PC-9 (cell line): Measurements from ENCODE around the gene C3orf18. TPM values are rescaled to one million over a fixed set of nuclear protein-coding genes. Genes with fewer than 3 reads are reported as not detected.

Experiments used
- BruUV-seq: library from RNA; stranded (reverse); fragments of 400-500 nt; replicated peaks from 2 replicates; lab custom pipeline; 2021; lab: Mats Ljungman, UMichigan
- CTCF ChIA-PET: fragments of 300-600 bp; sonication (Branson Sonifier 250); formaldehyde crosslinking; loops from one replicate; lab custom pipeline; 2022; ENCODE audit warnings: antibody characterized with exemption; lab: Charles Lee
- POLR2A ChIA-PET: fragments of 300-600 bp; sonication (Branson Sonifier 250); formaldehyde crosslinking; loops from one replicate; lab custom pipeline; 2022; ENCODE audit warnings: antibody characterized with exemption; ENCODE audit not compliant: unreplicated experiment; lab: Charles Lee
- DNase-seq, 2 experiments: peaks; one replicate each; pipeline versions ENCODE4 v3.0.0 to v3.0.0-alpha.2; 2015 to 2022; ENCODE audit warnings: mixed read lengths in 1 of 2
- H2AFZ ChIP-seq: fragments of 200-600 bp; sonication (generic); 2 replicates; pipeline ENCODE4 v1.8.1; 2017; ENCODE audit warnings: antibody characterized with exemption
- H3F3A ChIP-seq: fragments of 200-600 bp; sonication (generic); 2 replicates; pipeline ENCODE4 v1.8.1; 2017; ENCODE audit warnings: antibody characterized with exemption, mild to moderate bottlenecking, low read depth; ENCODE audit not compliant: insufficient read depth
- H3K27ac ChIP-seq: fragments of 200-600 bp; sonication (generic); 2 replicates; pipeline ENCODE4 v1.6.1; 2016; ENCODE audit warnings: mixed run types
- H3K27me3 ChIP-seq: fragments of 200-600 bp; sonication (generic); 2 replicates; pipeline ENCODE4 v1.6.1; 2016; ENCODE audit warnings: low read depth, mixed run types; ENCODE audit not compliant: insufficient read depth
- H3K36me3 ChIP-seq: fragments of 200-600 bp; sonication (generic); 2 replicates; pipeline ENCODE4 v1.6.1; 2016; ENCODE audit warnings: low read depth, mixed run types
- H3K4me1 ChIP-seq: fragments of 200-600 bp; sonication (generic); replicated peaks from 2 replicates; pipeline ENCODE4 v1.6.1; 2016; ENCODE audit warnings: mixed run types; ENCODE audit not compliant: insufficient read depth
- H3K4me2 ChIP-seq: fragments of 200-600 bp; sonication (generic); 2 replicates; pipeline ENCODE4 v1.6.1; 2017; ENCODE audit warnings: mixed run types
- H3K4me3 ChIP-seq: fragments of 200-600 bp; sonication (generic); 2 replicates; pipeline ENCODE4 v1.6.1; 2016; ENCODE audit warnings: mixed run types
- H3K79me2 ChIP-seq: fragments of 200-600 bp; sonication (generic); 2 replicates; pipeline ENCODE4 v1.6.1; 2017; ENCODE audit warnings: low read depth, mixed run types
- H3K9me2 ChIP-seq: fragments of 200-600 bp; sonication (generic); 2 replicates; pipeline ENCODE4 v1.8.1; 2017; ENCODE audit warnings: mild to moderate bottlenecking; ENCODE audit not compliant: insufficient read depth
- H3K9me3 ChIP-seq: fragments of 200-600 bp; sonication (generic); 2 replicates; pipeline ENCODE4 v1.8.1; 2016; ENCODE audit warnings: low read depth; ENCODE audit not compliant: insufficient read depth
- H4K20me1 ChIP-seq: fragments of 200-600 bp; sonication (generic); 2 replicates; pipeline ENCODE4 v1.8.1; 2017; ENCODE audit not compliant: insufficient read depth
- EZH2 ChIP-seq: fragments of 200-600 bp; sonication (generic); IDR thresholded peaks from 2 replicates; pipeline ENCODE4 v1.8.0; 2017; ENCODE audit warnings: antibody characterized with exemption, low read depth
- intact Hi-C: fragments of 100-400 bp; cut with micrococcal nuclease; formaldehyde crosslinking; loops from one replicate; pipeline ENCODE4 v1.10.0; 2022; ENCODE audit not compliant: unreplicated experiment
- total RNA-seq: library from RNA; stranded (reverse); gene quantifications from 2 replicates; pipeline ENCODE4 v1.2.3, GENCODE V29; 2021
- TF ChIP-seq, protein P1 (sequence below): fragments of 200-600 bp; sonication (generic); conservative IDR thresholded peaks from 2 replicates; pipeline ENCODE4 v1.6.1; 2017; ENCODE audit warnings: mixed run types, antibody characterized with exemption, mild to moderate bottlenecking, moderate library complexity

Gene C3orf18
- total RNA-seq, 1 experiment from 2014 or later = 7.5 TPM

DNA sequence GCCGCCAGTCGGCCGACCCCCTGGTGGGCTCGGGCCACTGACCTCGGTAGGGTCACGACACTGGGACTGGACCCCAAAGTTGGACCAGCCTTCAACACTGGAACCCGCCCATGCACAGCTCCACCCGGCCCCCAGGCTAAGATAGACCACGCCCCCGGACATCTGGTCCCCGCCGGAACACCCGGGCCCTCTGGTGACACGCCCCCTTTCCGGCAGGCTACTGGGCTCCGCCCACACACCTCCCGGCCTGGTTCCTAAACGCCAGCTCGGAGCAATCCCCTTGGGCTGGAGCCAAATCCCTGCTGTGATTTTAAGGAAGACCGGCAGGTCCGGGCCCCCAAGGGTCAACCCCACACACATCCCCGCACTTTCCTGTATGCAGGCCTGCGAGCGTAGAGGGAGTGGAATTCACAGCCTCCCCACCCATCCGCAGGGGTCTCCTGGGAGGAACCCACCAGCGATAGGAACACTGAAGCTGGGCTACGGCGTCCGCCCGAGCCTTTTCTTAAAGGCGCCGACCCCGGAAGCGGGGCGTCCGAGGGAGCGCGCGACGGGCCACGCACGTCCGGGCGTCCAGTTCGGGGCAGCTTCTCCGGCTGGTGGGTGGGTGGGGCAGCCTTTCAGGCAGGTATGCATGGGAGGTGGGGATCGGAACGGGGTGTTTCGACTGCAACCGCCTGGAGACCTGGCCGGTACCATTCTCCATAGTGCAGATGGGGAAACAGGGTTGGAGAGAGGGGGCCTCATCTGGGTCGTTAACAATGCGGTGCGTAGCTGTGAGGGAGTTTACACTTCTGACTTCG is 1.6 kb upstream of the C3orf18 start, which contains the start of gene HEMK1:
TSS of gene HEMK1 (plus strand) at position 576 of the 803 bp plus-strand sequence. CDS start 1,583 bp downstream, outside the sequence.
- Histone ChIP-seq H3K27ac (0 out of 2 replicates have a peak within 1 kb of the TSS, but pooled peaks have one; percentile 24), H3K36me3 (no peaks in the 10 kb centered on the region), H3K9me2 (no peaks in the 10 kb centered on the region), H3K27me3 (no peaks in the 10 kb centered on the region), H3F3A (peaks cover 10% of the 10 kb centered on the region; the same call in 1 of the 2 replicates), H4K20me1 (no peaks in the 10 kb centered on the region), H3K9me3 (no peaks in the 10 kb centered on the region), H3K4me1 (peaks cover 13% of the 10 kb centered on the region), H2AFZ (peak within 1 kb of the TSS; percentile 89), H3K4me3 (peak within 1 kb of the TSS; percentile 94), H3K79me2 (peaks cover 11% of the 10 kb centered on the region; the same call in 1 of the 2 replicates), H3K4me2 (peak within 1 kb of the TSS; percentile 88)
- BruUV-seq = no TSS peak
- ChIA-PET CTCF (interaction anchor here (0.6 to 1.0 kb wide), 4 partner anchors 32 to 270 kb away, joined by 3 to 9 read pairs (median 4); partner anchors contain the start of genes HYAL3, MAPKAPK3 and NAA80), POLR2A (interaction anchor here (0.6 to 1.0 kb wide), 10 partner anchors 22 to 930 kb away, joined by 3 to 10 read pairs (median 5); partner anchors contain the start of genes CYB561D2, MANF and NPRL2)
- DNase-seq = peak; percentile 82 to 96
- intact Hi-C loops = loop anchor here (1.0 kb wide), 1 partner anchor 816 kb away; the partner anchor contains the start of gene MANF
- TF ChIP-seq EZH2 = no peak
- TF ChIP-seq, protein P1, sequence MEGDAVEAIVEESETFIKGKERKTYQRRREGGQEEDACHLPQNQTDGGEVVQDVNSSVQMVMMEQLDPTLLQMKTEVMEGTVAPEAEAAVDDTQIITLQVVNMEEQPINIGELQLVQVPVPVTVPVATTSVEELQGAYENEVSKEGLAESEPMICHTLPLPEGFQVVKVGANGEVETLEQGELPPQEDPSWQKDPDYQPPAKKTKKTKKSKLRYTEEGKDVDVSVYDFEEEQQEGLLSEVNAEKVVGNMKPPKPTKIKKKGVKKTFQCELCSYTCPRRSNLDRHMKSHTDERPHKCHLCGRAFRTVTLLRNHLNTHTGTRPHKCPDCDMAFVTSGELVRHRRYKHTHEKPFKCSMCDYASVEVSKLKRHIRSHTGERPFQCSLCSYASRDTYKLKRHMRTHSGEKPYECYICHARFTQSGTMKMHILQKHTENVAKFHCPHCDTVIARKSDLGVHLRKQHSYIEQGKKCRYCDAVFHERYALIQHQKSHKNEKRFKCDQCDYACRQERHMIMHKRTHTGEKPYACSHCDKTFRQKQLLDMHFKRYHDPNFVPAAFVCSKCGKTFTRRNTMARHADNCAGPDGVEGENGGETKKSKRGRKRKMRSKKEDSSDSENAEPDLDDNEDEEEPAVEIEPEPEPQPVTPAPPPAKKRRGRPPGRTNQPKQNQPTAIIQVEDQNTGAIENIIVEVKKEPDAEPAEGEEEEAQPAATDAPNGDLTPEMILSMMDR = no peak

DNA sequence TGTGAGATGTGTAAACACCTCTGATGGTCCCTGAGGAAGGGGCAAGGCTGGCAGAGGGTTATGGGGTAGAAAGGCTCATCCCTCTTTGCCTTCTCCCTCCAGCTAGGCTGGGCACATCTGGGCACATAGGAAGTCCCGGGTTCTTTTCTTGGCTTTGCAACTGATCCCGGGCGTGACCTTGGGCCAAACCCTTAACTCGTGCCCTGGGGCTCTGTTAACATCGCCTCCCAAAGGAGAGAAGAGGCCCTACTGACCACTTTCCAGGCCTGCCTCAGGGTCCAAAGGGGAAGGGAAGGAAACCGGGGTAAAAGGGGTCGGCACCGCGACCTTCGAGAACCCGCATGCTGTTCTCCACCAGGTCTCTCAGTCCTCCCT is 549 bp downstream of the C3orf18 start:
- DNase-seq = no peak
- Histone ChIP-seq H3F3A (peaks cover 10% of the 10 kb centered on the region; the same call in 1 of the 2 replicates), H3K27me3 (no peaks in the 10 kb centered on the region), H3K9me2 (no peaks in the 10 kb centered on the region), H4K20me1 (no peaks in the 10 kb centered on the region), H3K4me3 (peak overlapping the region; percentile 51; the same call in 1 of the 2 replicates), H3K36me3 (no peaks in the 10 kb centered on the region), H3K4me1 (peaks cover 13% of the 10 kb centered on the region), H3K27ac (no peak overlapping the region), H2AFZ (peak overlapping the region; percentile 77), H3K79me2 (peaks cover 11% of the 10 kb centered on the region; the same call in 1 of the 2 replicates), H3K9me3 (no peaks in the 10 kb centered on the region), H3K4me2 (peak overlapping the region; percentile 88)
- TF ChIP-seq, protein P1 = no peak
- TF ChIP-seq EZH2 = no peak
- ChIA-PET POLR2A (interaction anchor here (0.6 to 0.7 kb wide), 2 partner anchors 44 to 375 kb away, joined by 5 to 6 read pairs; partner anchors contain the start of gene CISH), CTCF (interaction anchor here (0.6 kb wide), 1 partner anchor 340 kb away, joined by 8 read pairs; no protein-coding TSS in a partner anchor)
- intact Hi-C loops = no loop called here
- no TSS peak for BruUV-seq

DNA sequence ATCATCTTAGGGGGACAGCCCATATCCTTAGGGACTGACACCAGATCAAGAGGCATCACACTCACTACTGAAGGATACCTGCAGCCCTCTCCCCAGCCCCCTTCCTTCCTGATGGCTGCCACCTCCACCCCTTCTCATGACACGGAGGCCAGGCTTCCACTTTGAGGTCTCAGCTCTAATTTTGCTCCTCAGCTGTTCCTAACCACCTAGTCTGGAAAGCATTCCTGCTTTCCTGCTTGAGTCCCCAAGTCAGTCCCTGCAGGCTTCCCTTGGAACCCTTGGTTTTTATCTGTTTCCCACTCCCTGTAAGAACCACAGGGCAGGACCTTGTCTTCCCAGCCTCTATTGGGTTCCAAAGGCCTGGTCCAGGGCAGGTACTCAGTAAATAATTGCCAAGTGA is 3.2 kb downstream of the C3orf18 start:
- ChIA-PET CTCF (no interaction called here), POLR2A (no interaction called here)
- Histone ChIP-seq H3K27me3 (no peaks in the 10 kb centered on the region), H3K4me2 (no peak overlapping the region), H3K9me3 (no peaks in the 10 kb centered on the region), H4K20me1 (no peaks in the 10 kb centered on the region), H3K9me2 (no peaks in the 10 kb centered on the region), H2AFZ (no peak overlapping the region), H3K4me3 (no peak overlapping the region), H3K4me1 (peaks cover 6% of the 10 kb centered on the region; the same call in 1 of the 2 replicates), H3F3A (peaks cover 10% of the 10 kb centered on the region; the same call in 1 of the 2 replicates), H3K36me3 (no peaks in the 10 kb centered on the region), H3K79me2 (no peaks in the 10 kb centered on the region), H3K27ac (no peak overlapping the region)
- TF ChIP-seq, protein P1 = no peak
- TF ChIP-seq EZH2 = no peak
- DNase-seq = no peak
- intact Hi-C loops = no loop called here
- no TSS peak for BruUV-seq
